OCI-LY3 (cell line): ENCODE measurements around the gene CTU2.

Experiments used
- H2AFZ ChIP-seq: fragments of 200-600, 300-600 bp; shearing (Covaris generic); 2 replicates; pipeline ENCODE4 v1.6.0; 2014; ENCODE audit warnings: antibody characterized with exemption, low read depth, low read length
- H3K27ac ChIP-seq: fragments of 200-600, 300-600 bp; sonication (generic); 2 replicates; pipeline ENCODE4 v1.5.1; 2014; ENCODE audit warnings: mild to moderate bottlenecking, low read length, moderate library complexity, mixed read lengths
- H3K27me3 ChIP-seq: fragments of 200-600, 300-600 bp; sonication (generic); 2 replicates; pipeline ENCODE4 v1.6.1; 2014; ENCODE audit warnings: low read depth, low read length, mixed read lengths
- H3K36me3 ChIP-seq: fragments of 200-600, 300-600 bp; sonication (generic); replicated peaks from 2 replicates; pipeline ENCODE3; 2014; ENCODE audit warnings: low read depth, low read length, mixed read lengths
- H3K4me1 ChIP-seq: fragments of 300-600, 200-600 bp; sonication (generic); 2 replicates; pipeline ENCODE4 v1.6.1; 2014; ENCODE audit warnings: low read length, mixed read lengths
- H3K4me2 ChIP-seq: fragments of 200-600, 300-600 bp; sonication (generic); 2 replicates; pipeline ENCODE4 v1.6.1; 2014; ENCODE audit warnings: low read length, mixed read lengths
- H3K4me3 ChIP-seq: fragments of 300-600, 200-600 bp; sonication (generic); 2 replicates; pipeline ENCODE4 v1.5.1; 2014; ENCODE audit warnings: antibody characterized with exemption, mild to moderate bottlenecking, low read length, moderate library complexity
- H3K79me2 ChIP-seq: fragments of 300-600, 200-600 bp; shearing (Covaris generic); 2 replicates; pipeline ENCODE4 v1.6.1; 2014; ENCODE audit warnings: mild to moderate bottlenecking, low read length, mixed read lengths
- H3K9ac ChIP-seq: fragments of 300-600, 200-600 bp; shearing (Covaris generic); 2 replicates; pipeline ENCODE4 v1.6.0; 2014; ENCODE audit warnings: mild to moderate bottlenecking, low read length, moderate library complexity
- H3K9me3 ChIP-seq: fragments of 200-600, 300-600 bp; shearing (Covaris generic); 2 replicates; pipeline ENCODE4 v1.6.1; 2014; ENCODE audit warnings: low read length, mixed read lengths; ENCODE audit not compliant: insufficient read depth
- H4K20me1 ChIP-seq: fragments of 200-600, 300-600 bp; sonication (generic); 2 replicates; pipeline ENCODE4 v1.6.1; 2016; ENCODE audit warnings: low read length, mixed read lengths; ENCODE audit not compliant: insufficient read depth
- EZH2phosphoT487 ChIP-seq: fragments of 200-600 bp; shearing (Covaris generic); IDR thresholded peaks from 2 replicates; pipeline ENCODE4 v1.6.1; 2018; ENCODE audit warnings: antibody characterized with exemption, mixed run types, low read depth
- TF ChIP-seq, protein P1 (sequence below): fragments of 200-600, 300-600 bp; sonication (generic); IDR thresholded peaks from 2 replicates; pipeline ENCODE4 v1.5.1; 2014; ENCODE audit warnings: antibody characterized with exemption, low read length, low read depth

Gene CTU2

DNA sequence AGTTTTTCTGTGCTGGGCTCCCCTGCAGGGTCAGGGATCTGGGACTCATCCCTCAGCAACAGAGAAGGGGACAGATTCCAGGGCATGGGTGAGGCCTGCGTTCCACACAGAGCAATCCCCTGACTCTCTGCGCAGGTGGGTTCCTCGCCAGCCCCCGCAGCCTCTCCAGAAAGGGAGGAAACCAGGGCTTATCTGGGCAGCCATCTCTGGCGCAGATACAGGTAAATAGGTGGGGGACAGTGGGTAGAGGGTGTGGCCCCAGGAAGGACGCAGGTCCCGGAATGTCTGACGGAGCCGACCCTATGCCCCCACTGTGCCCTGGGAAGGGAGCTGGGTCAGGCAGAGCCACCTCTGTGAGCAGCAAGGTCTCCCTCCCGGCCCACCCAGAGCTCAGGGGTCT, 55.5 kb downstream of the CTU2 start:
- Histone ChIP-seq H2AFZ (no peak overlapping the region), H4K20me1 (0 out of 2 replicates have a peak, but pooled peaks cover 3% of the 10 kb centered on the region), H3K79me2 (0 out of 2 replicates have a peak, but pooled peaks cover 2% of the 10 kb centered on the region), H3K4me1 (peaks cover 22% of the 10 kb centered on the region), H3K36me3 (no peaks in the 10 kb centered on the region), H3K27ac (no peak overlapping the region), H3K9ac (no peak overlapping the region), H3K9me3 (no peaks in the 10 kb centered on the region), H3K4me2 (no peak overlapping the region), H3K4me3 (no peak overlapping the region), H3K27me3 (no peaks in the 10 kb centered on the region)
- TF ChIP-seq, protein P1, sequence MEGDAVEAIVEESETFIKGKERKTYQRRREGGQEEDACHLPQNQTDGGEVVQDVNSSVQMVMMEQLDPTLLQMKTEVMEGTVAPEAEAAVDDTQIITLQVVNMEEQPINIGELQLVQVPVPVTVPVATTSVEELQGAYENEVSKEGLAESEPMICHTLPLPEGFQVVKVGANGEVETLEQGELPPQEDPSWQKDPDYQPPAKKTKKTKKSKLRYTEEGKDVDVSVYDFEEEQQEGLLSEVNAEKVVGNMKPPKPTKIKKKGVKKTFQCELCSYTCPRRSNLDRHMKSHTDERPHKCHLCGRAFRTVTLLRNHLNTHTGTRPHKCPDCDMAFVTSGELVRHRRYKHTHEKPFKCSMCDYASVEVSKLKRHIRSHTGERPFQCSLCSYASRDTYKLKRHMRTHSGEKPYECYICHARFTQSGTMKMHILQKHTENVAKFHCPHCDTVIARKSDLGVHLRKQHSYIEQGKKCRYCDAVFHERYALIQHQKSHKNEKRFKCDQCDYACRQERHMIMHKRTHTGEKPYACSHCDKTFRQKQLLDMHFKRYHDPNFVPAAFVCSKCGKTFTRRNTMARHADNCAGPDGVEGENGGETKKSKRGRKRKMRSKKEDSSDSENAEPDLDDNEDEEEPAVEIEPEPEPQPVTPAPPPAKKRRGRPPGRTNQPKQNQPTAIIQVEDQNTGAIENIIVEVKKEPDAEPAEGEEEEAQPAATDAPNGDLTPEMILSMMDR = no peak
- TF ChIP-seq EZH2phosphoT487 = no peak

DNA sequence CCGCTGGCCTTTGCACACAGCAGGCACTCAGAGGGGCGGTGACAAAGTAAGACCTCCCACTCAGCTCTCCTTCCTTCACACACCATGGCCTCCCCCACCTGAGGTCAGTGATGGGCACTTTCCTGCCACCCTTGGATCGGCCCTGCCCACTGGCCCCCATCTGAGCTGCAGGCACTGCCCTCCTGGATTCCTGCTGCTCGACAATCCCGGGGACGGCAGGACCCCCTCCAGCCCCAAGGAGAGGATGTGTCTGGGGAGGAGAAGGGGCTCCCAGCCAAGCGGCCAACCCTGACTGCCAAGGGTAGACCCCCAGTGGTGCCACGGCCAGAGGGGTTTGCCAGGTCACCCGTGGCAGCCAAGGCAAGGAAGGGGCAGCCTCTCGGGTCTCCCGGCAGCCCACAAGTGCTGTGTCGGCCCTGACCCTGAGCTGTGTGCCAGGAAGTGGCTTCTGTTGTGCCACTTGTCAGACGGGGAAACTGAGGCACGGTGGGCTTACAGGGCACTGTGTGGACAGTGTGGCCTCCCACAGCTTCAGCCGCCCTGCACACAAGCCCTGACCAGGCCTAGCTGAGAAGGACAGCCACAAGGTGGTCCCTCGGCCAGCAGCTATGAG, 56.1 kb downstream of the CTU2 start:
- no peak overlapping the region for H2AFZ ChIP-seq
- H3K4me3 ChIP-seq = no peak overlapping the region
- no peaks in the 10 kb centered on the region for H3K27me3 ChIP-seq
- 0 out of 2 replicates have a peak, but pooled peaks cover 2% of the 10 kb centered on the region for H3K79me2 ChIP-seq
- H3K4me1 ChIP-seq = peaks cover 22% of the 10 kb centered on the region
- no peaks in the 10 kb centered on the region for H3K36me3 ChIP-seq
- no peak overlapping the region for H3K4me2 ChIP-seq
- no peak overlapping the region for H3K27ac ChIP-seq
- H3K9me3 ChIP-seq = no peaks in the 10 kb centered on the region
- no peak overlapping the region for H3K9ac ChIP-seq
- 0 out of 2 replicates have a peak, but pooled peaks cover 3% of the 10 kb centered on the region for H4K20me1 ChIP-seq
- TF ChIP-seq EZH2phosphoT487 = no peak
- TF ChIP-seq, protein P1 = no peak

DNA sequence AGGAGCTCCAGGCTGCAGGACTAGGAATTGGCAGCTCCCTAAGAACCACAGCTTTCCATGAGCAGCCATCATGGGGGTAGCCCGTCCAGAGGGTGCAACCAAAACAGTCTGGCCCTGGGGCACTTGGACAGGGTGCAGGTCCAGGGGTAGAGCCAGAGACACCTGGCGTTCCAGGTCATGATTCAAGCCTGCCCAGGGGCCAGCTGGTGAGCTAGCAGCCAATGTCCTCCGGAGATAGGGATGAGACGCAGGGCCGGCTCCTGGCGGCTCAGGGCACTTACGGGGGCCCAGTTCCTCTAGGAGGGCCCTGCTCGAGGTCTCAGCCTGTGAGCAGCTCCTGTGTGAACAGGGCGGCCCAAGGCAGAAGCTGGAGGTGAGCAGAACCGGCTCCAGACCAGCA, 56.6 kb downstream of the CTU2 start:
- no peak overlapping the region for H3K4me2 ChIP-seq
- H3K36me3 ChIP-seq = no peaks in the 10 kb centered on the region
- H3K27me3 ChIP-seq = no peaks in the 10 kb centered on the region
- H3K4me1 ChIP-seq = peaks cover 25% of the 10 kb centered on the region
- H3K4me3 ChIP-seq = no peak overlapping the region
- 0 out of 2 replicates have a peak, but pooled peaks cover 3% of the 10 kb centered on the region for H4K20me1 ChIP-seq
- H3K9ac ChIP-seq = no peak overlapping the region
- H3K9me3 ChIP-seq = no peaks in the 10 kb centered on the region
- H3K27ac ChIP-seq = no peak overlapping the region
- 0 out of 2 replicates have a peak, but pooled peaks cover 2% of the 10 kb centered on the region for H3K79me2 ChIP-seq
- no peak overlapping the region for H2AFZ ChIP-seq
- TF ChIP-seq, protein P1 = no peak
- no peak for TF ChIP-seq EZH2phosphoT487

DNA sequence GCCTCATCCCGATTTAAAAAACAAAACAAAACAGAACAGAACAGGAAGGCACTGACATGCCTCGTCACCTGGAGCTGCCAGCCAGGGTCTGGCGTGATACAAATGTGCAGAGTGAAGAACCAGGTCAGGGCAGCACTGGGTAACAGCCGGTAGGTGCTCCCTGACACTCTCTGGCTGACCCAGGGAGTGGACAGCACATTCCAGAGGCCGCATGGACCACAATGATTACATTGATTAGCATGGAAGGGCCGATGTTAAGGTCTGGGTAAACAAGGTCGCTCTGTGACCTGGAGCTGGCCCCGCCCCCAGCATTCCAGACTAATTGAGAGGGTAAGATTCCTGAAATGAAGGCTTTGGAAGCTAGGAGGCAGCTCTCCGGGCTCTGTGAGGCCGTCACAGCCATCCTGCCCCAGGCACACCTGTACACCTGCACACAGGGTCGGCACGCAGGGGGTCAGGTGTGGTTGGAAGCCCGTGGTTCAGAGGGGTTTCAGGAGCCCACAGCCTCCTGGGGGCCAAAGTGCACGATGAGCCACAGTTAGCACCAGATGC, 57.3 kb downstream of the CTU2 start:
- Histone ChIP-seq H3K27ac (no peak overlapping the region), H2AFZ (no peak overlapping the region), H3K4me2 (no peak overlapping the region), H3K9me3 (no peaks in the 10 kb centered on the region), H3K79me2 (peaks cover 6% of the 10 kb centered on the region; the same call in 1 of the 2 replicates), H3K4me3 (no peak overlapping the region), H4K20me1 (0 out of 2 replicates have a peak, but pooled peaks cover 3% of the 10 kb centered on the region), H3K36me3 (no peaks in the 10 kb centered on the region), H3K4me1 (peaks cover 19% of the 10 kb centered on the region), H3K27me3 (no peaks in the 10 kb centered on the region), H3K9ac (no peak overlapping the region)
- TF ChIP-seq EZH2phosphoT487 = no peak
- TF ChIP-seq, protein P1 = no peak
